Osteocyte (in vitro differentiated cells): ENCODE data around the gene HSF2. TPM values are rescaled to one million over a fixed set of nuclear protein-coding genes. Genes with fewer than 3 reads are reported as not detected.
A peak's percentile ranks its signal among the peaks of the same experiment; 100 is the strongest.

Experiments used
- DNase-seq: peaks from one replicate; pipeline ENCODE4 v3.0.0; 2021; ENCODE audit warnings: mixed read lengths; ENCODE audit not compliant: unreplicated experiment; ENCODE audit errors: extremely low spot score
- H3K27ac Mint-ChIP-seq: one replicate; pipeline ENCODE4 v1.8.0; 2021; ENCODE audit warnings: mild to moderate bottlenecking, mixed read lengths; ENCODE audit not compliant: unreplicated experiment
- H3K27me3 Mint-ChIP-seq: one replicate; pipeline ENCODE4 v1.8.0; 2021; ENCODE audit warnings: mixed read lengths; ENCODE audit not compliant: unreplicated experiment
- H3K36me3 Mint-ChIP-seq: one replicate; pipeline ENCODE4 v1.8.0; 2021; ENCODE audit warnings: mixed read lengths; ENCODE audit not compliant: unreplicated experiment
- H3K4me1 Mint-ChIP-seq: one replicate; pipeline ENCODE4 v1.8.0; 2021; ENCODE audit warnings: mixed read lengths; ENCODE audit not compliant: unreplicated experiment
- H3K4me3 Mint-ChIP-seq: one replicate; pipeline ENCODE4 v1.8.0; 2021; ENCODE audit warnings: mild to moderate bottlenecking, moderate library complexity, mixed read lengths; ENCODE audit not compliant: unreplicated experiment
- H3K9me3 Mint-ChIP-seq: one replicate; pipeline ENCODE4 v1.8.0; 2021; ENCODE audit warnings: mixed read lengths; ENCODE audit not compliant: unreplicated experiment
- CTCF ChIP-seq: fragments of 200-600 bp; sonication (generic); IDR thresholded peaks from 2 replicates; pipeline ENCODE4 v1.5.0; 2021; ENCODE audit warnings: antibody characterized with exemption, mild to moderate bottlenecking, moderate library complexity
- total RNA-seq: library from RNA; stranded (reverse); gene quantifications from 2 replicates; pipeline ENCODE4 v1.2.1, GENCODE V29; 2021

Gene HSF2
- total RNA-seq, 1 donor from 2014 or later: 15.5 TPM

DNA sequence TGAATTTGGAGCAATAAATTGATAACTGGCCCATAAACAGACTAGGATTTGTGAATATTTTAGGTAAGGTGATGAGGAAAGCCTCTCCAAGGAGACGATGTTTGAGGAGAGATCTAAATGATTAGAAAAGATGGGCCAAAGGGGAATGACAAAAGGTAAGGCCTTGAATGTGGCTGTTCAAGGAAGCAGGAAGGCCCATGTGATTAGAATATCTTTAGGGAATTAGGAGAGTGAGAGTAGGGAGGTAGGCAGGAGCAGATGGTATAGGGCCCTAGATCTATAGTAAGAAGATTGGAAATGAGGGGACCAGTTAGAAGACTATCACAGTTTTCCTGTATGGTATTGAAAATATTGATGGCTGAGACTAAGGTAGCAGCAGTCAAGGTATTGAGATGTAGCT, 6.7 kb downstream of the HSF2 start:
- H3K4me3 Mint-ChIP-seq: no peak overlapping the region
- H3K36me3 Mint-ChIP-seq: peaks cover 4% of the 10 kb centered on the region
- peaks cover 32% of the 10 kb centered on the region for H3K4me1 Mint-ChIP-seq
- no peak for DNase-seq
- H3K9me3 Mint-ChIP-seq: peaks cover 5% of the 10 kb centered on the region
- H3K27me3 Mint-ChIP-seq: no peaks in the 10 kb centered on the region
- TF ChIP-seq CTCF: no peak
- H3K27ac Mint-ChIP-seq: no peak overlapping the region

DNA sequence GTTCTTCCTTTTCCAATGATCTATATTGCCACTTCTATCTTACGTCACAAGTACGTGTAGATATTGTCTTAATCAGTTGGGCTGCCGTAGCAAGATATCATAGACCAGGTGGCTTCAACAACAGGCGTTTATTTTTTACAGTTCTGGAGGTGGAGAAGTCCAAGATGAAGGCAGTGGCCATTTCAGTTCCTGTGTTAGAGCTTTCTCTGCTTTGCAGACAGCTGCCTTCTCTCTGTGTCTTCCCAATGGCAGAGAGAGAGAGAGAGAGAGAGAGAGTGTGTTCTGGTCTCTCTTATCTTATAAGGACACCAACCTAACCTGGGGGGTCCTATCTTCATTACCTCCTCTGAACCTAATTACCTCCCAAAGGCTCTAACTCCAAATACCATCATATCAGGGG, 8.3 kb downstream of the HSF2 start:
- Mint-ChIP-seq H3K4me1 (peaks cover 20% of the 10 kb centered on the region), H3K27me3 (no peaks in the 10 kb centered on the region), H3K9me3 (peaks cover 5% of the 10 kb centered on the region), H3K36me3 (peaks cover 13% of the 10 kb centered on the region), H3K27ac (no peak overlapping the region), H3K4me3 (no peak overlapping the region)
- TF ChIP-seq CTCF: no peak
- DNase-seq: no peak

DNA sequence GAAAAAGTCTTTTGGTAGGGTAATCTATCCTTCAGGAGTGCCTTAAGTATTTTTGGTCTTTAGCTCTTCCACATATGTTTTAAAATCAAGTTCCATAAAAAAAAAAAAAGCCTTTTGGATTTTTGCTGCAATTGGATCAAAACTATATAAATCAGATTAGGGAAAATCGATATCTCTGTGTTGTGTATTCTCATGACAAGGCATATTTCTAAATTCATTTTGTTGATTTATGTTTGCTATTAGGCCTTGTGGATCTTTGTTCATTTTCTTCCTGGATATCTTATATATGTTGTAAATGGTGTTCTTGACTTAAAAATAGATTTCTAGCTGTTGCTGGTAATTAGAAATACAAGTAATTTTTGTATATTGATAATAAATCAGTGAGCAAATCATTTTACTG, 8.8 kb downstream of the HSF2 start:
- Mint-ChIP-seq H3K36me3 (peaks cover 15% of the 10 kb centered on the region), H3K4me1 (peaks cover 20% of the 10 kb centered on the region), H3K27ac (no peak overlapping the region), H3K9me3 (peaks cover 5% of the 10 kb centered on the region), H3K4me3 (no peak overlapping the region), H3K27me3 (no peaks in the 10 kb centered on the region)
- no peak for TF ChIP-seq CTCF
- no peak for DNase-seq

GRCh38 chr6:122408702-122409458, 9.4 kb downstream of the HSF2 start:
- no peak for TF ChIP-seq CTCF
- DNase-seq: no peak
- peak overlapping the region; percentile 28 for H3K27ac Mint-ChIP-seq
- peaks cover 20% of the 10 kb centered on the region for H3K36me3 Mint-ChIP-seq
- H3K4me3 Mint-ChIP-seq: no peak overlapping the region
- no peaks in the 10 kb centered on the region for H3K27me3 Mint-ChIP-seq
- H3K9me3 Mint-ChIP-seq: peaks cover 5% of the 10 kb centered on the region
- peaks cover 19% of the 10 kb centered on the region for H3K4me1 Mint-ChIP-seq

DNA sequence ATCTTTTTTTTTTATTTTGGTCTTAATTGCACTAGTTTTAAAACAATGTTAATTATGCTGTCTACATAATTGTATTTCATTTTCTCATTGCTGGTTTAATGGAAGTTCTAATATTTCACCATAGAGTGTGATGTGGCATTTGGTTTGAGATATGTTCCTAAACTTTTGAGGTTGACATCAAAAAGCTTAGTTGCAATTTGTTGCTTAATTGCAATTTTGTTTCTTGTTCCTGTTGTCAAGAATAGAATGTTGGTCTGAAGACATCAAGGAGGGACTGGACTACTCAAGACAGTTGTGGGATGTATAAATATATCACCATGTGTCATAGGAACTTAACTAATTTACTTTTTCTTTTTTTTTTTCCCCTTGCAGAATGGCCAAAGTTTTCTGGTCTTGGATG, 12.5 kb downstream of the HSF2 start:
- Mint-ChIP-seq H3K27me3 (no peaks in the 10 kb centered on the region), H3K27ac (no peak overlapping the region), H3K9me3 (peaks cover 1% of the 10 kb centered on the region), H3K4me3 (no peak overlapping the region), H3K36me3 (peaks cover 29% of the 10 kb centered on the region), H3K4me1 (peaks cover 12% of the 10 kb centered on the region)
- TF ChIP-seq CTCF: no peak
- DNase-seq: no peak
